Neural cell (in vitro differentiated cells): ENCODE data around the gene MEA1. TPM values are rescaled to one million over a fixed set of nuclear protein-coding genes. Genes with fewer than 3 reads are reported as not detected.

Experiments
- H2AFZ ChIP-seq: fragments of 200-600, 300-800 bp; sonication (generic), shearing (Covaris generic); 2 replicates; pipeline ENCODE4 v1.6.0; 2014; ENCODE audit warnings: low read depth, mild to moderate bottlenecking, antibody characterized with exemption, low read length, moderate library complexity
- H3F3A ChIP-seq: fragments of 200-600 bp; shearing (Covaris generic); 2 replicates; pipeline ENCODE4 v1.6.1; 2016; ENCODE audit warnings: mild to moderate bottlenecking, moderate library complexity, mixed read lengths, antibody characterized with exemption, low read length; ENCODE audit not compliant: insufficient read depth, poor library complexity, severe bottlenecking
- H3K27ac ChIP-seq: fragments of 200-600, 300-800 bp; sonication (generic), shearing (Covaris generic); 2 replicates; pipeline ENCODE4 v1.5.1; 2014; ENCODE audit warnings: mild to moderate bottlenecking, low read length, moderate library complexity
- H3K27me3 ChIP-seq: fragments of 300-800, 200-600 bp; sonication (generic), shearing (Covaris generic); 2 replicates; pipeline ENCODE4 v1.6.0; 2014; ENCODE audit warnings: mild to moderate bottlenecking, low read depth, low read length, moderate library complexity; ENCODE audit not compliant: insufficient read depth
- H3K36me3 ChIP-seq: fragments of 300-800, 200-600 bp; sonication (generic), shearing (Covaris generic); 2 replicates; pipeline ENCODE4 v1.5.1; 2014; ENCODE audit warnings: mild to moderate bottlenecking, antibody characterized with exemption, low read length, moderate library complexity; ENCODE audit not compliant: insufficient read depth
- H3K4me2 ChIP-seq: fragments of 300-800, 200-600 bp; sonication (generic), shearing (Covaris generic); 2 replicates; pipeline ENCODE4 v1.6.0; 2014; ENCODE audit warnings: mild to moderate bottlenecking, low read length
- H3K4me3 ChIP-seq: fragments of 300-800, 200-600 bp; sonication (generic), shearing (Covaris generic); 2 replicates; pipeline ENCODE4 v1.5.1; 2014; ENCODE audit warnings: mild to moderate bottlenecking, low read length, moderate library complexity
- H3K79me2 ChIP-seq: fragments of 200-600 bp; shearing (Covaris generic); replicated peaks from 2 replicates; pipeline ENCODE4 v1.6.0; 2014; ENCODE audit warnings: mild to moderate bottlenecking, low read length, moderate library complexity; ENCODE audit not compliant: insufficient read depth
- H3K9ac ChIP-seq: fragments of 300-800, 200-600 bp; sonication (generic), shearing (Covaris generic); 2 replicates; pipeline ENCODE4 v1.6.1; 2016; ENCODE audit warnings: mild to moderate bottlenecking, low read length, mixed read lengths
- H3K9me2 ChIP-seq: fragments of 200-600 bp; shearing (Covaris generic); 2 replicates; pipeline ENCODE4 v1.6.1; 2016; ENCODE audit warnings: mild to moderate bottlenecking, low read length, mixed read lengths; ENCODE audit not compliant: insufficient read depth
- H3K9me3 ChIP-seq: fragments of 200-600, 300-800 bp; sonication (generic), shearing (Covaris generic); 2 replicates; pipeline ENCODE4 v1.6.1; 2016; ENCODE audit warnings: mild to moderate bottlenecking, mixed run types, low read length, moderate library complexity, mixed read lengths
- H4K20me1 ChIP-seq: fragments of 200-600 bp; shearing (Covaris generic); 2 replicates; pipeline ENCODE4 v1.6.1; 2016; ENCODE audit warnings: mild to moderate bottlenecking, mixed run types; ENCODE audit not compliant: insufficient read depth
- CTCF ChIP-seq: fragments of 450-650 bp; IDR thresholded peaks from 2 replicates; pipeline ENCODE4 v1.5.1; 2014; ENCODE audit warnings: antibody characterized with exemption, mild to moderate bottlenecking, moderate library complexity; ENCODE audit not compliant: poor library complexity, severe bottlenecking
- EP300 ChIP-seq: fragments of 450-650 bp; conservative IDR thresholded peaks from 2 replicates; pipeline ENCODE4 v1.6.1; 2014; ENCODE audit warnings: antibody characterized with exemption, mild to moderate bottlenecking, moderate library complexity; ENCODE audit not compliant: poor library complexity, severe bottlenecking
- EZH2 ChIP-seq: fragments of 200-600, 300-800 bp; shearing (Covaris generic), sonication (generic); IDR thresholded peaks from 2 replicates; pipeline ENCODE4 v1.6.1; 2014; ENCODE audit warnings: antibody characterized with exemption, low read length, borderline replicate concordance, mild to moderate bottlenecking; ENCODE audit not compliant: insufficient read depth, poor library complexity, severe bottlenecking
- MXI1 ChIP-seq: fragments of 450-650 bp; conservative IDR thresholded peaks from 2 replicates; pipeline ENCODE4 v1.6.1; 2014; ENCODE audit warnings: antibody characterized with exemption, mild to moderate bottlenecking; ENCODE audit not compliant: poor library complexity, severe bottlenecking
- POLR2AphosphoS5 ChIP-seq: IDR thresholded peaks from 2 replicates; pipeline ENCODE4 v1.6.1; 2012
- RAD21 ChIP-seq: fragments of 450-650 bp; conservative IDR thresholded peaks from 2 replicates; pipeline ENCODE4 v1.6.1; 2014; ENCODE audit warnings: antibody characterized with exemption, mild to moderate bottlenecking, moderate library complexity
- REST ChIP-seq: IDR thresholded peaks from 2 replicates; pipeline ENCODE4 v1.6.1; 2012; ENCODE audit warnings: borderline replicate concordance
- SMC3 ChIP-seq: fragments of 450-650 bp; conservative IDR thresholded peaks from 2 replicates; pipeline ENCODE4 v1.6.1; 2014; ENCODE audit warnings: antibody characterized with exemption, mild to moderate bottlenecking, moderate library complexity; ENCODE audit not compliant: poor library complexity
- TAF1 ChIP-seq: IDR thresholded peaks from 2 replicates; pipeline ENCODE4 v1.6.1; 2012; ENCODE audit warnings: low read depth
- polyA plus RNA-seq: library from polyadenylated mRNA; depleted of rRNA; stranded (reverse); fragments of >200 nt; gene quantifications from 2 replicates; pipeline ENCODE4 v1.2.3, GENCODE V29; 2014

MEA1 gene
- polyA plus RNA-seq, 1 donor from 2014 or later = 119 TPM

- Histone ChIP-seq H3K9me2 (no peaks in the 10 kb centered on the region), H3K9me3 (no peaks in the 10 kb centered on the region), H3K9ac (no peak overlapping the region), H3F3A (no peaks in the 10 kb centered on the region), H3K4me3 (peak overlapping the region; percentile 7), H3K27ac (no peak overlapping the region), H4K20me1 (no peaks in the 10 kb centered on the region), H3K36me3 (no peaks in the 10 kb centered on the region), H3K79me2 (peaks cover 33% of the 10 kb centered on the region), H3K27me3 (no peaks in the 10 kb centered on the region), H2AFZ (no peak overlapping the region), H3K4me2 (no peak overlapping the region)
- TF ChIP-seq RAD21 (no peak), TAF1 (no peak), SMC3 (no peak), MXI1 (no peak), POLR2AphosphoS5 (no peak), EZH2 (no peak), EP300 (no peak), CTCF (no peak), REST (no peak)
These were observed 2.6 kb upstream of the MEA1 start for GRCh38 chr6:43016176-43016942.

- Histone ChIP-seq H3K9me2 (no peaks in the 10 kb centered on the region), H3K79me2 (peaks cover 33% of the 10 kb centered on the region), H3F3A (no peaks in the 10 kb centered on the region), H2AFZ (peak overlapping the region; percentile 65), H3K27ac (peak overlapping the region; percentile 91), H3K9ac (peak overlapping the region; percentile 88), H3K36me3 (no peaks in the 10 kb centered on the region), H3K4me2 (peak overlapping the region; percentile 91), H3K27me3 (no peaks in the 10 kb centered on the region), H3K4me3 (peak overlapping the region; percentile 74), H4K20me1 (no peaks in the 10 kb centered on the region), H3K9me3 (no peaks in the 10 kb centered on the region)
- TF ChIP-seq CTCF (no peak), EP300 (no peak), RAD21 (no peak), SMC3 (no peak), MXI1 (no peak), TAF1 (peak; percentile 24), POLR2AphosphoS5 (peak; percentile 32), EZH2 (no peak), REST (no peak)
These were observed 726 bp upstream of the MEA1 start for GRCh38 chr6:43014434-43014909.
